Fibroblast of lung (primary cell): ENCODE results near the gene SDC1. TPM values are rescaled to one million over a fixed set of nuclear protein-coding genes. Genes with fewer than 3 reads are reported as not detected.

Experiments used
- DNase-seq, 2 donors: peaks; one replicate each; pipeline versions ENCODE4 v3.0.0 to v3.0.0-alpha.2; 2010; ENCODE audit warnings: low read depth in 2 of 2
- H2AFZ ChIP-seq: 2 replicates; pipeline ENCODE4 v1.5.1; 2012; ENCODE audit warnings: low read length, control low read depth, inconsistent platforms
- H3K27ac ChIP-seq: 2 replicates; pipeline ENCODE4 v1.5.1; 2011; ENCODE audit warnings: low read length, control low read depth; ENCODE audit not compliant: insufficient read depth
- H3K27me3 ChIP-seq: 2 replicates; pipeline ENCODE4 v1.5.1; 2011; ENCODE audit warnings: mild to moderate bottlenecking, low read length; ENCODE audit not compliant: control insufficient read depth, insufficient read depth
- H3K36me3 ChIP-seq: 2 replicates; pipeline ENCODE4 v1.5.1; 2011; ENCODE audit warnings: low read length; ENCODE audit not compliant: control insufficient read depth, insufficient read depth
- H3K4me1 ChIP-seq: 2 replicates; pipeline ENCODE4 v1.5.1; 2011; ENCODE audit warnings: low read length; ENCODE audit not compliant: control insufficient read depth, insufficient read depth; ENCODE audit errors: extremely low read depth
- H3K4me2 ChIP-seq: 2 replicates; pipeline ENCODE4 v1.5.1; 2011; ENCODE audit warnings: low read length, control low read depth; ENCODE audit not compliant: insufficient read depth; ENCODE audit errors: extremely low read depth
- H3K4me3 ChIP-seq, 4 experiments: fragments of 200-600 bp in 1 of 4; sonication (generic) in 1 of 4; replicated peaks in 1 of 4; 2 replicates each; pipeline ENCODE4 v1.5.1; 2011 to 2016; ENCODE audit warnings: low read length in 4 of 4, low read depth in 3 of 4, mild to moderate bottlenecking in 3 of 4, control low read depth in 2 of 4, inconsistent platforms in 1 of 4, mixed read lengths in 1 of 4; ENCODE audit not compliant: insufficient read depth in 1 of 4; ENCODE audit errors: control extremely low read depth in 1 of 4
- H3K79me2 ChIP-seq: 2 replicates; pipeline ENCODE4 v1.5.1; 2012; ENCODE audit warnings: mild to moderate bottlenecking, low read length, inconsistent platforms; ENCODE audit not compliant: control insufficient read depth, insufficient read depth
- H3K9ac ChIP-seq: 2 replicates; pipeline ENCODE4 v1.5.1; 2011; ENCODE audit warnings: mild to moderate bottlenecking, low read length, control low read depth; ENCODE audit not compliant: insufficient read depth
- H3K9me3 ChIP-seq: 2 replicates; pipeline ENCODE4 v1.5.1; 2012; ENCODE audit warnings: low read depth, low read length; ENCODE audit not compliant: control insufficient read depth, insufficient read depth
- H4K20me1 ChIP-seq: 2 replicates; pipeline ENCODE4 v1.5.1; 2011; ENCODE audit warnings: low read length; ENCODE audit not compliant: control insufficient read depth, insufficient read depth; ENCODE audit errors: extremely low read depth
- EZH2 ChIP-seq: IDR thresholded peaks from 2 replicates; pipeline ENCODE4 v1.5.1; 2012; ENCODE audit warnings: low read length, control low read depth, mild to moderate bottlenecking; ENCODE audit errors: missing control alignments
- polyA plus RNA-seq, 2 donors: library from polyadenylated mRNA; depleted of rRNA in 1 of 2; stranded (reverse) in 1 of 2; unstranded in 1 of 2; fragments of >200 nt; gene quantifications; 2 replicates each; pipeline ENCODE4 v1.2.1, GENCODE V29; 2011 to 2012; ENCODE audit warnings: missing spikeins in 1 of 2
- total RNA-seq: library from RNA; depleted of rRNA; stranded (reverse); fragments of >200 nt; gene quantifications from 2 replicates; pipeline ENCODE4 v1.2.1, GENCODE V29; 2014
- TF ChIP-seq, protein P1 (sequence below), 2 donors: IDR thresholded peaks in 1 of 2; conservative IDR thresholded peaks in 1 of 2; 1 replicate in 1 of 2; 2 replicates in 1 of 2; pipeline ENCODE4 v1.5.1; 2011 to 2012; ENCODE audit warnings: low read length in 2 of 2, control low read depth in 1 of 2, inconsistent platforms in 1 of 2, low read depth in 1 of 2, mild to moderate bottlenecking in 1 of 2

SDC1 gene
- total and polyA plus RNA-seq, 2 donors (not counting 1 experiment from before 2014, with no cell fraction given) = 14.6 to 56.8 TPM

DNA sequence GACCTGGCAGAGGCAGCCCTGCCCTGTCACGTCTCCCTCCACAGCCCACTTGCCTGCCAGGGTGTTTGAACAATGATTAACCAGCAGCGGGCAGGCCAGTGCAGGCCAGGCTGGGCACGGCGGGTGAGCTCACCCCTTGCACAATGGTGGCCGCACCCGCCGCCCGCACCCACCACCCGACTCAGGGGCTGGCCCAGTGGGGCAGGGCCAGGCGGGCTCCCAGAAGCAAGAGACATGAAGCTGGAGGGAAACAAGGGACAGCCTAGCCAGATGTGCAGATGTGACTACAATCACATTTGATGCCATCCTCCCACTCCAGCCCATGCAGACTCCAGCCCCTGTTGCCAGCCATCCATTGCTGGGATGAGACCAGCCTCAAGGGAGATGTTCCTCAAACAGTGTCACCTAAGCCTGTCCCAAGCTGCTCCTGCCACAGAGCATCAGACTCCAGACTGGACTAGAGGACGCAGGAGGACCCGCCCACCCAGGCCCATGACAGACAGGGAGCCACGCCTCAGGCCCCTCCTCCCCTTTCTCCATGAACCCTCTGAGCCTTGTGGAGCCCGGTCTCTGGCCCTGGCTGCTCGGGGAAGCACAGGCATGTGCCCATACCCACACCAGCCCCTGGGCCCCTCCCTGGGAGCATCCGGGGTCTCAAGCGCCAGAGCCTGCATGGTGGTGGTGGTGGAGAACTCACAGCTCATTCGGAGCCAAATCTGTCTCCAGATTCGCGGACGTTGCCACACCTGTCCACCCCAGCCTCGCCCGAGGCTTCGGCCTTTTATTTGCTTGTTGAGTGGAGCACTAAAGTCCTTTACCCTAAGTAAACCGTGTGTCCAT, 45.0 kb downstream of the SDC1 start:
- Histone ChIP-seq H3K4me2 (no peak overlapping the region), H3K9me3 (no peaks in the 10 kb centered on the region), H3K36me3 (no peaks in the 10 kb centered on the region), H3K4me3 (no peak overlapping the region), H2AFZ (no peak overlapping the region), H3K79me2 (no peaks in the 10 kb centered on the region), H3K4me1 (peaks cover 3% of the 10 kb centered on the region), H4K20me1 (no peaks in the 10 kb centered on the region), H3K27me3 (no peaks in the 10 kb centered on the region), H3K9ac (no peak overlapping the region), H3K27ac (no peak overlapping the region)
- no peak for DNase-seq
- no peak for TF ChIP-seq EZH2
- TF ChIP-seq, protein P1, sequence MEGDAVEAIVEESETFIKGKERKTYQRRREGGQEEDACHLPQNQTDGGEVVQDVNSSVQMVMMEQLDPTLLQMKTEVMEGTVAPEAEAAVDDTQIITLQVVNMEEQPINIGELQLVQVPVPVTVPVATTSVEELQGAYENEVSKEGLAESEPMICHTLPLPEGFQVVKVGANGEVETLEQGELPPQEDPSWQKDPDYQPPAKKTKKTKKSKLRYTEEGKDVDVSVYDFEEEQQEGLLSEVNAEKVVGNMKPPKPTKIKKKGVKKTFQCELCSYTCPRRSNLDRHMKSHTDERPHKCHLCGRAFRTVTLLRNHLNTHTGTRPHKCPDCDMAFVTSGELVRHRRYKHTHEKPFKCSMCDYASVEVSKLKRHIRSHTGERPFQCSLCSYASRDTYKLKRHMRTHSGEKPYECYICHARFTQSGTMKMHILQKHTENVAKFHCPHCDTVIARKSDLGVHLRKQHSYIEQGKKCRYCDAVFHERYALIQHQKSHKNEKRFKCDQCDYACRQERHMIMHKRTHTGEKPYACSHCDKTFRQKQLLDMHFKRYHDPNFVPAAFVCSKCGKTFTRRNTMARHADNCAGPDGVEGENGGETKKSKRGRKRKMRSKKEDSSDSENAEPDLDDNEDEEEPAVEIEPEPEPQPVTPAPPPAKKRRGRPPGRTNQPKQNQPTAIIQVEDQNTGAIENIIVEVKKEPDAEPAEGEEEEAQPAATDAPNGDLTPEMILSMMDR (conservative IDR thresholded peaks at IDR 0.05 in 1 of 2, IDR thresholded peaks at IDR 0.05 in 1 of 2; ENCODE audit: low read depth in 1 of 2, low read length in 2 of 2) = no peak

DNA sequence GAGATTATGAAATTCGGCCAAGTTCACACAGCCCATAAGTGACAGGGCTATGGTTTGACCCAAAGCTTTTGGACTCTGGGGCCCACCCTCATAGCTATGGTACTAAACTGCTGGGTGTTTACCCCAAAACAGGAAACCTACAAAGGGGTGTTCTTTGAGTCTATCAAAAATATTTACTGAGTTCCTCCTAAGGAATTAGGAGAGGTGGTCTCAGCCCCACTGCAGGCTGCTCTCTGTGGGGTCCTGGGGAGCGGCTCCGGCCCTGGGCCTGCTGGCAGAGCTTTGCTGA, 45.5 kb downstream of the SDC1 start:
- H3K27ac ChIP-seq = no peak overlapping the region
- peaks cover 2% of the 10 kb centered on the region for H3K4me1 ChIP-seq
- no peak overlapping the region for H3K4me3 ChIP-seq
- DNase-seq = no peak
- no peak overlapping the region for H3K9ac ChIP-seq
- no peaks in the 10 kb centered on the region for H3K27me3 ChIP-seq
- no peak overlapping the region for H2AFZ ChIP-seq
- no peak overlapping the region for H3K4me2 ChIP-seq
- no peaks in the 10 kb centered on the region for H3K9me3 ChIP-seq
- no peaks in the 10 kb centered on the region for H4K20me1 ChIP-seq
- no peaks in the 10 kb centered on the region for H3K36me3 ChIP-seq
- no peak for TF ChIP-seq EZH2
- TF ChIP-seq, protein P1 (conservative IDR thresholded peaks at IDR 0.05 in 1 of 2, IDR thresholded peaks at IDR 0.05 in 1 of 2; ENCODE audit: low read depth in 1 of 2, low read length in 2 of 2) = no peak
- H3K79me2 ChIP-seq = no peaks in the 10 kb centered on the region

DNA sequence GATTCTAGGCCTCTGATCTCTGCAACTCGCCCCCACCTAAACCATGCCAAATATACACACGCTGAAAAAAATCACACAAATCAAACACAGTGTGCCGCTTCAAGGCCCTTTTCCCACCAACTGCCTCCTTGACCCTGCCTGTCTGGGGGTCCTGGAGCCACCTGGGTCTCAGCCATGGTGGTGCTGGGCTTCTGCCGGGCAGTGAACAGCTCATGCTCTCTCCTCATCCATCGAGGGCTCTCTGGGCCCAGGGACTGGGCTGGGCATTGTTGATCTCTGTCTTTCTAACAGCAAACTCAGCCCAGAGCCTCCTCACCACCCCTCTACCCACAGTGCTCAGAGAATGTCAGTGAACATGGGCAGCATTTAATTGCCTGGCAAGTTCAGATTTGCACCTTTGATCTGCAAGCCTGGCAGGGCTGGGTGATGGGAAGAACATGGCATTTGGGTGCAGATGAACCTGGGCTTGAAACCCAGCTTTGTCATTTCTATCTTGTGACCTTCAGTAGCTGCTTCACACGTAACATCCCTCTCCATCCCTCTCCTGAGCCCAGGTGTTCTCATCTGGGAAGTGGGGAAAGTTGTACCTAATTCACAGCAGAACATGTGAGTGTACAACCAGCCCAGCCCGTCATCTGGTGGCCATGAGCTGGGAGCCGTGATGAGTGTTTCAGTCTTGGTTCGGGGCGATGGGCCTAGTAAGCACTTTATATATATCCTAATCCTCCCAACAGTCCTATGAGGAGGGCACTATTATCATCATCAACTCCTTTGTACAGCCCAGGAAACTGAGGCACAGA, 46.1 kb downstream of the SDC1 start:
- Histone ChIP-seq H3K9ac (no peak overlapping the region), H3K9me3 (no peaks in the 10 kb centered on the region), H3K27ac (no peak overlapping the region), H3K79me2 (no peaks in the 10 kb centered on the region), H3K4me1 (no peaks in the 10 kb centered on the region), H2AFZ (no peak overlapping the region), H4K20me1 (no peaks in the 10 kb centered on the region), H3K27me3 (no peaks in the 10 kb centered on the region), H3K4me3 (no peak overlapping the region), H3K4me2 (no peak overlapping the region), H3K36me3 (no peaks in the 10 kb centered on the region)
- no peak for DNase-seq
- TF ChIP-seq, protein P1 (conservative IDR thresholded peaks at IDR 0.05 in 1 of 2, IDR thresholded peaks at IDR 0.05 in 1 of 2; ENCODE audit: low read depth in 1 of 2, low read length in 2 of 2) = no peak
- TF ChIP-seq EZH2 = no peak
